ENCODE results near the gene YPEL3.

GRCh38 chr16:30131869-30132475, 36.0 kb upstream of the YPEL3 start:
- TF ChIP-seq, protein P1, sequence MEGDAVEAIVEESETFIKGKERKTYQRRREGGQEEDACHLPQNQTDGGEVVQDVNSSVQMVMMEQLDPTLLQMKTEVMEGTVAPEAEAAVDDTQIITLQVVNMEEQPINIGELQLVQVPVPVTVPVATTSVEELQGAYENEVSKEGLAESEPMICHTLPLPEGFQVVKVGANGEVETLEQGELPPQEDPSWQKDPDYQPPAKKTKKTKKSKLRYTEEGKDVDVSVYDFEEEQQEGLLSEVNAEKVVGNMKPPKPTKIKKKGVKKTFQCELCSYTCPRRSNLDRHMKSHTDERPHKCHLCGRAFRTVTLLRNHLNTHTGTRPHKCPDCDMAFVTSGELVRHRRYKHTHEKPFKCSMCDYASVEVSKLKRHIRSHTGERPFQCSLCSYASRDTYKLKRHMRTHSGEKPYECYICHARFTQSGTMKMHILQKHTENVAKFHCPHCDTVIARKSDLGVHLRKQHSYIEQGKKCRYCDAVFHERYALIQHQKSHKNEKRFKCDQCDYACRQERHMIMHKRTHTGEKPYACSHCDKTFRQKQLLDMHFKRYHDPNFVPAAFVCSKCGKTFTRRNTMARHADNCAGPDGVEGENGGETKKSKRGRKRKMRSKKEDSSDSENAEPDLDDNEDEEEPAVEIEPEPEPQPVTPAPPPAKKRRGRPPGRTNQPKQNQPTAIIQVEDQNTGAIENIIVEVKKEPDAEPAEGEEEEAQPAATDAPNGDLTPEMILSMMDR (IDR thresholded peaks at IDR 0.05) = no peak
- TF ChIP-seq EZH2 (IDR thresholded peaks at IDR 0.05) (no peak), EZH2phosphoT487 (IDR thresholded peaks at IDR 0.05) (no peak)

Measured in neural progenitor cell (in vitro differentiated cells).